HEK293T (cell line): Measurements from ENCODE around the gene ATP1B2.

Experiments
- CTCF ChIA-PET: fragments of 350-600 bp; formaldehyde crosslinking; extraction: SDS; loops from one replicate; lab custom pipeline; 2021; ENCODE audit warnings: antibody characterized with exemption, inconsistent platforms; lab: Yijun Ruan, JAX
- POLR2A ChIA-PET: fragments of 350-600 bp; formaldehyde crosslinking; extraction: SDS; loops from one replicate; lab custom pipeline; 2020; ENCODE audit warnings: antibody characterized with exemption, inconsistent platforms; lab: Yijun Ruan, JAX
- DNase-seq: peaks from one replicate; pipeline ENCODE4 v3.0.0; 2012; ENCODE audit warnings: mixed read lengths; ENCODE audit errors: extremely low spot score
- ARNT ChIP-seq: fragments of 450-650 bp; IDR thresholded peaks from 2 replicates; pipeline ENCODE4 v1.6.1; 2017; ENCODE audit warnings: mild to moderate bottlenecking
- BHLHE40 ChIP-seq: fragments of 450-650 bp; IDR thresholded peaks from 2 replicates; pipeline ENCODE4 v1.6.1; 2016; ENCODE audit warnings: mild to moderate bottlenecking, moderate library complexity, borderline replicate concordance
- CTBP1 ChIP-seq: fragments of 450-650 bp; IDR thresholded peaks from 2 replicates; pipeline ENCODE4 v1.6.1; 2016; ENCODE audit warnings: borderline replicate concordance
- ELF4 ChIP-seq: fragments of 450-650 bp; IDR thresholded peaks from 2 replicates; pipeline ENCODE4 v1.6.1; 2017; ENCODE audit warnings: antibody characterized with exemption
- FOXA1 ChIP-seq: fragments of 450-650 bp; IDR thresholded peaks from 2 replicates; pipeline ENCODE4 v1.6.1; 2016; ENCODE audit warnings: mild to moderate bottlenecking
- FOXK2 ChIP-seq: fragments of 450-650 bp; IDR thresholded peaks from 2 replicates; pipeline ENCODE4 v1.6.1; 2016; ENCODE audit warnings: mild to moderate bottlenecking
- FOXM1 ChIP-seq: fragments of 450-650 bp; IDR thresholded peaks from 2 replicates; pipeline ENCODE4 v1.6.1; 2017; ENCODE audit warnings: mild to moderate bottlenecking, borderline replicate concordance
- HDGF ChIP-seq: fragments of 450-650 bp; IDR thresholded peaks from 2 replicates; pipeline ENCODE4 v1.6.1; 2017; ENCODE audit warnings: antibody characterized with exemption, borderline replicate concordance
- L3MBTL2 ChIP-seq: fragments of 450-650 bp; conservative IDR thresholded peaks from 2 replicates; pipeline ENCODE4 v1.6.1; 2016; ENCODE audit warnings: mild to moderate bottlenecking
- LEF1 ChIP-seq: fragments of 450-650 bp; IDR thresholded peaks from 2 replicates; pipeline ENCODE4 v1.6.1; 2017; ENCODE audit warnings: mild to moderate bottlenecking, borderline replicate concordance
- NFRKB ChIP-seq: fragments of 450-650 bp; IDR thresholded peaks from 2 replicates; pipeline ENCODE4 v1.6.1; 2016; ENCODE audit warnings: mild to moderate bottlenecking, moderate library complexity
- SP1 ChIP-seq: fragments of 450-650 bp; IDR thresholded peaks from 2 replicates; pipeline ENCODE4 v1.6.1; 2017
- SUZ12 ChIP-seq: fragments of 450-650 bp; IDR thresholded peaks from 2 replicates; pipeline ENCODE4 v1.6.1; 2016; ENCODE audit warnings: mild to moderate bottlenecking
- TARDBP ChIP-seq: fragments of 450-650 bp; IDR thresholded peaks from 2 replicates; pipeline ENCODE4 v1.6.1; 2016
- ZNF384 ChIP-seq: fragments of 450-650 bp; IDR thresholded peaks from 2 replicates; pipeline ENCODE4 v1.6.1; 2016
- TF ChIP-seq, protein P1 (sequence below): fragments of 450-650 bp; IDR thresholded peaks from 2 replicates; pipeline ENCODE4 v1.6.1; 2016

The ATP1B2 gene

DNA sequence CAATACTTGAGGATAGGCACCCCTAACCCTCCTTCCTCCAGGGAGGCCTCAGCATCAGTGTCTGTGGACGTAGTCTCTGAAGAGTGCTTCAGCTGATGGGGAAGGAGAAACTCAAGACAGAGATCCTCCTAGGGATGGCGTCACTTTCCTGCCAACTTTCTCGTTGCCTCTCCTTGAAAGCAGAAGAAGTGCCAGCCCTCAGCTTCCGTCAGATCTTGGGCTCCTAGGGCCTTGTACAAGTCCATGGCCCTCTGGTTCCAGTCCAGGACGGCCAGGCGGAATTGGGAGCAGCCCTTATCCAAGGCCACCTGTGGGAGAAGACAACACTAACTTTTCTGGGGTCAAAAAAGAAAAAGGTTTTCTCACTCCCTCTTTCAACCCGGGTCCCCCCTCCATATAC, 24.4 kb upstream of the ATP1B2 start:
- DNase-seq = no peak
- ChIA-PET POLR2A (interaction anchor here (0.9 to 11.9 kb wide), 4 partner anchors 9 to 60 kb away, joined by 4 to 236 read pairs (median 12); partner anchors contain the start of genes MPDU1, TP53 and WRAP53), CTCF (interaction anchor here (0.7 to 2.6 kb wide), 2 partner anchors 11 to 62 kb away, joined by 4 to 16 read pairs; partner anchors contain the start of genes TP53 and WRAP53)
- TF ChIP-seq ARNT (no peak), SP1 (no peak), FOXK2 (no peak), ZNF384 (no peak), L3MBTL2 (no peak), TARDBP (no peak), FOXA1 (no peak), LEF1 (no peak), FOXM1 (no peak), BHLHE40 (no peak), SUZ12 (no peak), NFRKB (no peak)
- TF ChIP-seq, protein P1, sequence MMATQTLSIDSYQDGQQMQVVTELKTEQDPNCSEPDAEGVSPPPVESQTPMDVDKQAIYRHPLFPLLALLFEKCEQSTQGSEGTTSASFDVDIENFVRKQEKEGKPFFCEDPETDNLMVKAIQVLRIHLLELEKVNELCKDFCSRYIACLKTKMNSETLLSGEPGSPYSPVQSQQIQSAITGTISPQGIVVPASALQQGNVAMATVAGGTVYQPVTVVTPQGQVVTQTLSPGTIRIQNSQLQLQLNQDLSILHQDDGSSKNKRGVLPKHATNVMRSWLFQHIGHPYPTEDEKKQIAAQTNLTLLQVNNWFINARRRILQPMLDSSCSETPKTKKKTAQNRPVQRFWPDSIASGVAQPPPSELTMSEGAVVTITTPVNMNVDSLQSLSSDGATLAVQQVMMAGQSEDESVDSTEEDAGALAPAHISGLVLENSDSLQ = no peak

DNA sequence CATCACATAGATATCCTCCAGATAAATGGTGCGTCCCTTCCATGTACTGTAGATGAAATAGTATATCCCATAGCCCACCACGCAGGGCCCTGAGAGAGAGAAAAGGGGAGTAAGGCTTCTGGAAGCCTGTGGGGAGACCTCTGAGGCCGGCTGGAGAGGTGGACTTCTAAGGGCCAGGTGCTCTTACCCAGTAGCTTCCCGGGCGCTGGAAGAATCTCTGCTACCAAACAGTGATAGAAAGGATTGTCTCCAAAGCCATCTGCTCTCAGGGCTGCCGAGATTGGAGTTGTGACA, 23.8 kb upstream of the ATP1B2 start:
- ChIA-PET CTCF (interaction anchor here (0.7 to 2.6 kb wide), 3 partner anchors 12 to 61 kb away, joined by 3 to 16 read pairs (median 4); partner anchors contain the start of genes TP53 and WRAP53), POLR2A (interaction anchor here (0.9 to 11.9 kb wide), 11 partner anchors 10 to 230 kb away, joined by 3 to 236 read pairs (median 5); partner anchors contain the start of genes ATP1B2, FXR2, MPDU1 and NAA38)
- TF ChIP-seq HDGF = no peak
- DNase-seq = no peak

DNA sequence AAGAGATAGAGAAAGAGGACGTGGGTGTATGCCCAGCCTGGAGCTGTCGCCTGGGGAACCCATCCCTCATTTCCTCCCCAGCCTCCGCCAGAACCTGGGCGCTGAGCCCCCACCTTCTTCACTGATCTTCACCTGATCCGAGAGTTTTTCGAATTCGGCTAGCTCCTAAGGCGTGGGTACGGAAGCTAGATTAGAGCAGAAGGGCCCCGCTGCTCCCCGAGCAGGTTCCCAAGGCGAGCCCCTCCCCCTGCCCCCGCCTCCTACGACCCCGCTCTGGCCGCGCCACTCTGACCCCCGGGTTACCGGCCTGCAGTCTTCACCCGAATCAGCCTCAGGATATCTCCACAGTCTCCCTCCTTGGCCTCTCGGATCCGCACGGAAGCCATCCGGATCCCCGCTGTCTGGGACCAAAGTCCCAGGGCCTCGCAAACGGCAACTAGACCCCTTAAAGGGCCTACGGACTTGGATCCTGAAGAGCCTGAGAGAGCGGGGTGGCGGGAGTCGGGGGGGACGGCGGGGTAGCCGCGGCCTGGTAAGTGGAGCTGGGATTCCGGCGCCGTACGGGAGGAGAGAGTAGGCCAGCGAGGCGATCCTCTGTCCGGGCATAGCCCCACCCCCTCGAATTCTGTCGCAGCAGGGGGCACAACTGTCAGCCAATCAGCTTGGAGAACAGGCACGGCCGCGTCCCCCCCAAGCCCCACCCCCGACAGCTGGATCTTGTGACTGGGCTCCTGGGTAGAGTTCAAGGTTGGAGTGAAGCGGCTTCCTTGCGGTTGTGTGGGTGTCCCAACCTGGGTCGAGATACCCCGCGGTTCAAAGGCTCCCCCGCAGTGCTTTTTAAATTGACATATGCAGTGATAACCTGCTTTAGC, 23.2 kb upstream of the ATP1B2 start, which contains the start of gene SAT2:
TSS of gene SAT2 (minus strand) at position 572 of the 872 bp plus-strand sequence. CDS start at position 386, 186 bp downstream.
- TF ChIP-seq, protein P1 = no peak
- TF ChIP-seq L3MBTL2 (no peak), ARNT (no peak), NFRKB (no peak), LEF1 (no peak), ELF4 (no peak), CTBP1 (no peak), BHLHE40 (no peak), TARDBP (no peak), ZNF384 (no peak), SP1 (no peak), HDGF (no peak)
- POLR2A ChIA-PET = interaction anchor here (0.6 to 11.9 kb wide), 22 partner anchors 9 to 304 kb away, joined by 3 to 236 read pairs (median 4); partner anchors contain the start of genes ATP1B2, CNTROB, EFNB3 and FXR2
- peak; percentile 96 for DNase-seq
- CTCF ChIA-PET = interaction anchor here (0.6 to 2.6 kb wide), 7 partner anchors 9 to 362 kb away, joined by 3 to 16 read pairs (median 3); partner anchors contain the start of genes TP53 and WRAP53

DNA sequence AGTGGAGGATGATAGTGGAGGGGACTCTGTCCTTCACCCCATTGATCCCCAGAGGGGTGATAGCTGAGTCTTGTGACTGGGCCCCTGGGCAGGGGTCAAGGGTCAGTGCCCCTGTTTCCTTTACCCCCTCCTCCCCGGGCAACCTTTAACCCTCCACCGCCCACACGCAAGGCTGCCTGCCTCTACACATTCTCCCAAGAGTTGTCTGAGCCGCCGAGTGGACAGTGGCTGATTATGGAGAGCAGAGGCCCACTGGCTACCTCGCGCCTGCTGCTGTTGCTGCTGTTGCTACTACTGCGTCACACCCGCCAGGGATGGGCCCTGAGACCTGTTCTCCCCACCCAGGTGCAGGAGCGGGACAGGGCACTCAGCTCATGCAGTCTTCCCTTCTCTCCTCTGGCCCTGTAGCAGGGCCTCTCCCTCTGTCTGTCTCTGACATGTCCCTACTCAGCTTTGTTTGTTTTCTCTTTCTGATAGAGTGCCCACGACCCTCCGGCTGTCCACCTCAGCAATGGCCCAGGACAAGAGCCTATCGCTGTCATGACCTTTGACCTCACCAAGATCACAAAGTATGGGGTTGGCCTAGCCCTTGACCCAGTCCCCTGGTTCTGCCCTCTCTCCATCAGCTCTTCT, 20.7 kb upstream of the ATP1B2 start, which contains the start of gene SHBG:
TSS of gene SHBG (plus strand) at position 197 of the 633 bp plus-strand sequence. CDS start at position 235, 38 bp downstream.
- TF ChIP-seq FOXM1 (no peak), L3MBTL2 (no peak), FOXA1 (no peak), ARNT (no peak), NFRKB (no peak), SUZ12 (no peak), BHLHE40 (no peak), FOXK2 (no peak), TARDBP (no peak)
- no peak for DNase-seq
- ChIA-PET CTCF (interaction anchor here (0.6 to 7.6 kb wide), 2 partner anchors 58 to 97 kb away, joined by 4 to 81 read pairs; partner anchors contain the start of genes TP53 and WRAP53), POLR2A (interaction anchor here (11.9 kb wide), 1 partner anchor 56 kb away, joined by 236 read pairs; the partner anchor contains the start of genes TP53 and WRAP53)

DNA sequence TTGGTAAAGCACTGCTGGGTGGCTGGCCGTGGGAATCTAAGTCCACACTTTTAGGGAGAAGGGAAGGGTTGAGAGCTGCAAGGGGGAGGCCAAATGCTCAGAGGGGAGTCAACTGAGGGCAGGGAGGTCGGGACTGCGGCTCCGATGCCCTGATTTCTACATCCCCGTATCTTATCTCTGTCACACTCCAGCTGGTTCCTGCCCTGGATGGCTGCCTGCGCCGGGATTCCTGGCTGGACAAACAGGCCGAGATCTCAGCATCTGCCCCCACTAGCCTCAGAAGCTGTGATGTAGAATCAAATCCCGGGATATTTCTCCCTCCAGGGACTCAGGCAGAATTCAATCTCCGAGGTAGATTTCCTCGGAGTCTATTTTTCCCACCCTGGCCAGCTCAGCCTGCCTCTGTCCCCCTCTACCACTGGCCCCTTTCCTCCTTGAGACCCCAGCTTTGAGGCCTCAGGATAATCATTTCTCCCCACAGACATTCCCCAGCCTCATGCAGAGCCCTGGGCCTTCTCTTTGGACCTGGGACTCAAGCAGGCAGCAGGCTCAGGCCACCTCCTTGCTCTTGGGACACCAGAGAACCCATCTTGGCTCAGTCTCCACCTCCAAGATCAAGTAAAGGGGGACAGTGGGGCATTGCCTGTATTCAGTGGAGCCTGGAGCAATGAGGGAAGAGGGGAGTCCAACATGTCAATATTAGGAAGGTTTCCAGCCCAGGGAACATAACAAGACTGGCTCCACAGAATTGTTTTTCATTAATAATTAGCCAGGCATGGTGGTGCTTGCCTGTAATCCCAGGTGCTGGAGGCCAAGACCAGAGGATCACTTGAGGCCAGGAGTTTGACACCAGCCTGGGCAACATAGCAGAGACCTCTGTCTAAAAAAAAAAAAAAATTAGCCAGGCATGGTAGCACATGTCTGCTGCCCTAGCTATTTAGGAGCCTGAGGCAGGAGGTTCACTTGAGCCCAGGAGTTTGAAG, 19.0 kb upstream of the ATP1B2 start:
- peak; percentile 3 for DNase-seq
- ChIA-PET CTCF (interaction anchor here (0.6 to 7.6 kb wide), 7 partner anchors 11 to 85 kb away, joined by 3 to 81 read pairs (median 5); partner anchors contain the start of genes ATP1B2, DNAH2, TP53 and WRAP53), POLR2A (interaction anchor here (1.3 to 11.9 kb wide), 4 partner anchors 17 to 54 kb away, joined by 4 to 236 read pairs (median 6); partner anchors contain the start of genes FXR2, MPDU1, TP53 and WRAP53)
- TF ChIP-seq SP1 (no peak), HDGF (no peak), LEF1 (no peak), ZNF384 (no peak), SUZ12 (no peak), FOXM1 (no peak), FOXA1 (no peak), CTBP1 (no peak), ELF4 (no peak), TARDBP (no peak)
- TF ChIP-seq, protein P1 = no peak
